ENCODE measurements around the gene ZSCAN2.
A peak's percentile ranks its signal among the peaks of the same experiment; 100 is the strongest.

ZSCAN2 gene

DNA sequence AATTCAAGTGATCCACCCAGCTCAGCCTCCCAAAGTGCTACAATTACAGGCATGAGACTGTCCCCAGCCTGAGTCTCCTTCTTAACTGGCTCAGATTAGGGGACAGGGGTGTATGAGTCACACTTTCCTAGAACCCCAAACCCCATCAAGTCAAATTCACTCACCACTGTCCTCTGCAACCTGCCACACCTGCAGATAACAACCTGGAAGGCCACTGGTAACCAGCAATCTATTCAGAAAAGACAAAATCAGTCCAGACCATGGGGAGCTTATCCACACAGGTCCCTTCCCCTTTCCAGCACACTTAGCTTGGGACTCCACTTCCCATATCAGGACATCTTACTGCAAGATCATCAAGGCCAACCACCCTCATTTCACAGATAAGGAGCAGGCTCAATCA lies 46.9 kb downstream of the ZSCAN2 start:
- Histone ChIP-seq H3K27ac (no peak overlapping the region), H3K27me3 (ENCODE audit: insufficient read depth, low read depth, severe bottlenecking) (no peaks in the 10 kb centered on the region), H3K9me3 (ENCODE audit: severe bottlenecking) (no peaks in the 10 kb centered on the region), H3K36me3 (peaks cover 88% of the 10 kb centered on the region), H3K4me3 (ENCODE audit: low read depth, low read length) (no peak overlapping the region)
- no peak for TF ChIP-seq CTCF (IDR thresholded peaks at IDR 0.05; ENCODE audit: low read depth, low read length)
- no peak for DNase-seq

DNA sequence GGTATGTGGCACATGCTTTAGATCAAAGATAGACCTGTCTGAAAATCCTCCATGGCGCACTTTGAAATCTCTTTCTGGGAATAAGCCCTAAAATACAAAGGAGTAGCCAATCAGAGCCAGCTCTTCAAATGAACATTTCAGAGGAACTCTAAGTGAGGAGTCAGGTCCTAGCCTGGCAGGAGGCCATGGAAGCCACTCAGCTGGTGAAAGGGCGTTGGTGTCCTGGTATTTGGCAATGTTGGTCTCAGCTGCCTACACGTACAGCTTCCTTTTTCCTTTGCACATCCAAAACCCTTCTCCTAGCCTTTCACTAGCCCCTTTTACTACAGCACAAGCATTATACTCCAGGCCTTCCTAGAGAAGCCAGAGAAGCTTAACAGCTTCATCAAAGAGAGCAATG lies 47.7 kb downstream of the ZSCAN2 start:
- DNase-seq, result no peak
- H3K27ac ChIP-seq, result no peak overlapping the region
- no peaks in the 10 kb centered on the region for H3K9me3 ChIP-seq (ENCODE audit: severe bottlenecking)
- H3K27me3 ChIP-seq (ENCODE audit: insufficient read depth, low read depth, severe bottlenecking), result no peaks in the 10 kb centered on the region
- peaks cover 83% of the 10 kb centered on the region for H3K36me3 ChIP-seq
- no peak overlapping the region for H3K4me3 ChIP-seq (ENCODE audit: low read depth, low read length)
- TF ChIP-seq CTCF (IDR thresholded peaks at IDR 0.05; ENCODE audit: low read depth, low read length), result no peak

DNA sequence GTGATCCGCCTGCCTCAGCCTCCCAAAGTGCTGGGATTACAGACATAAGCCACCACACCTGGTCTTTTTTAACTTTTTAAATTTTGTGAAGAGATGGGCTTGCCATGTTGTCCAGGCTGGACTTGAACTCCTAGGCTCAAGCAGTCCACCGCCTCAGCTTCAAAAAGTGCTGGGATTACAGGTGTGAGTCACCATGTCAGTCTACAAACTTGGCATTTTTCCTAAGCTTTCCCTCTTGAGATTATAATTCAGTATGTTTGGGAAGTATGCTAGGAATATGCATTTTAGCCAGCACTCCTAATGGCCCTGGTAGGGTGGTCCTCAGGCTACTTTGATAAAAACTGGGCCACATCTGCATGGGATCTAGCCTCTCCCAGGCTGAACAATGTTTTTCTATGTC lies 48.9 kb downstream of the ZSCAN2 start:
- Histone ChIP-seq H3K27ac (no peak overlapping the region), H3K9me3 (ENCODE audit: severe bottlenecking) (no peaks in the 10 kb centered on the region), H3K4me3 (ENCODE audit: low read depth, low read length) (no peak overlapping the region), H3K36me3 (peaks cover 76% of the 10 kb centered on the region), H3K27me3 (ENCODE audit: insufficient read depth, low read depth, severe bottlenecking) (no peaks in the 10 kb centered on the region)
- no peak for TF ChIP-seq CTCF (IDR thresholded peaks at IDR 0.05; ENCODE audit: low read depth, low read length)
- DNase-seq, result no peak

DNA sequence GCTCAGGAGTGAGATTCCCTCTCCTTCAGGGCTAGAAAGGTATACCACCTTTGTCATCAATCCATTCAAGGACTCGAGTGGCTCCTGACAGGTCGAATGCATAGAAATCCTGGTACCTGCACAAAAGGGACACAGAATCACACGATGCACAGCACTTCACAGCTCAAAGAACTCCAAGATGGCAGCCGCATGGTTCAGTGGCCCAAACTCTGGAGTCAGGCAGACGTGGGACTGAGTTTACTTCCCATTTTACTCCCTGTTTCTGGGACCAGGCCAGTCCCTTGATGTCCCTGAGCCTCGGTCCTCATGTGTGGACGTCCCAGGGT lies 52.7 kb downstream of the ZSCAN2 start:
- Histone ChIP-seq H3K27me3 (ENCODE audit: insufficient read depth, low read depth, severe bottlenecking) (no peaks in the 10 kb centered on the region), H3K36me3 (peaks cover 41% of the 10 kb centered on the region), H3K4me3 (ENCODE audit: low read depth, low read length) (peak overlapping the region; percentile 84), H3K27ac (peak overlapping the region; percentile 76), H3K9me3 (ENCODE audit: severe bottlenecking) (no peaks in the 10 kb centered on the region)
- DNase-seq, result no peak
- no peak for TF ChIP-seq CTCF (IDR thresholded peaks at IDR 0.05; ENCODE audit: low read depth, low read length)

GRCh38 chr15:84653910-84654688 lies 53.3 kb downstream of the ZSCAN2 start, which contains the start of gene WDR73:
WDR73 (minus strand) TSS chr15:84654283; CDS start chr15:84654274, 9 bp downstream.
- H3K4me3 ChIP-seq (ENCODE audit: low read depth, low read length), result peak within 1 kb of the TSS; percentile 84
- peaks cover 37% of the 10 kb centered on the region for H3K36me3 ChIP-seq
- DNase-seq, result peak; percentile 94
- peak within 1 kb of the TSS; percentile 76 for H3K27ac ChIP-seq
- no peak for TF ChIP-seq CTCF (IDR thresholded peaks at IDR 0.05; ENCODE audit: low read depth, low read length)
- H3K27me3 ChIP-seq (ENCODE audit: insufficient read depth, low read depth, severe bottlenecking), result no peaks in the 10 kb centered on the region
- H3K9me3 ChIP-seq (ENCODE audit: severe bottlenecking), result no peaks in the 10 kb centered on the region

Measured in WERI-Rb-1 (cell line).